HG02763 (cell line): Measurements from ENCODE around the gene TMEM108.

Source experiments
- ATAC-seq: cut with Tn5 transposase; IDR thresholded peaks from one replicate; pipeline ENCODE4 v1.9.1; 2021; ENCODE audit warnings: mild to moderate bottlenecking, moderate library complexity; ENCODE audit not compliant: unreplicated experiment

TMEM108 gene

GRCh38 chr3:133270631-133271030, 232.4 kb downstream of the TMEM108 start:
- no peak for ATAC-seq

DNA sequence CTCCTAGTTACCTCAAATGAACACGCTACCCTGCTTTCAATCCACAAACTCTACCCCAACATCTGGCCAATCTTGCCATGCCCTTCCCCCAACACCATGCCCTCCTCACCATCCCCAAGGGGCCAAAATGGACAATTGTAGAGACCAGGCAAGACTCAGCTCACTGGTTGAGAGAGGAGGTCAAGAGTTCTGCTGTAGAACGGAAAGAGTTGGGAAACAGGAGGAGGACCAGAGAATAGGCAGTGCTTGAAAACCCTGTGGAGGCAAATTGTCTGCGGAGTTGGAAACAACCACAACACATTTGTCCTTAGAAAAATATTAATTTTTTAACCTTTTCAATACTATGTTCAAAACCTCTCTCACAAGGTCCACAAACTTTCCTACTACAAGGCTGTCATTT, 232.9 kb downstream of the TMEM108 start:
- no peak for ATAC-seq

DNA sequence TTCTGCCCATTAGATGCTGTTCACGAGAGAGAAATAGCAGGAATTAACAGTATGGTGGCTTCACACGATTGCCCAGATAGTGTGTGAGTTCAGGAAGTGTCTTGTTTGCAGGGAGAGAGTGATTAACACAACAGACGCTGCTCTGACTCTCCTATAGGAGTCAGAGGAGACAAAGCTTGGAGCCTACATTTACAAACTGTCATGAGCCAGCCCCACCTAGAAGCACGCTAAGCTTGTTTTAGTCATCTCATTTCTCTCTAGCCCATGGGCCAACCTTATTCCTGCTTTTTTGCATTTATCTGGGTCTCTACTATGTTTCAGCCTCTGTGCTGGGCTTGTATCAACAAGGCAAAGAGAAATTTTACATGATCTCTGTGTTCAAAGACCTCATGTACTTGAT, 233.3 kb downstream of the TMEM108 start:
- ATAC-seq, result no peak

DNA sequence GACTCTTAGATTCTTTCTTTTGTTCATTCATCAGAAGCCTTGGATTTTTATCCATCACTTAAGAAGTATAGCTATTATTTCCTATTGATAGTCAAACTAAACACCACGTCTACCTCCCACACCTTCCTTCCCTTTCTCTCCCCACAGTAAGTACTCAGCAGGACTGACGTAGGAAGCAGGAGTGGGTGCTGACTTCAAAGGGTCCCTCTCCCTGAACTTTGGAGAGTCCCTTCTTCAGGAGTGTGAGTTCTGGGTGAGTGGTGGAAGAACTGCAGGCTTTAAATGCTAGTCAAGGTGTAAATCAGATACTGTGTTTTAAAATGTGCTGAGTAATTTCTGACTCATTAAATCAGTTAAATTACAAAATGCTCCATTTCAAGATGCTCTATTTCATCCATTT, 235.2 kb downstream of the TMEM108 start:
- no peak for ATAC-seq

- no peak for ATAC-seq
Measured at GRCh38 chr3:133274477-133274876, 236.3 kb downstream of the TMEM108 start.

- ATAC-seq, result no peak
Measured at GRCh38 chr3:133276594-133276993, 238.4 kb downstream of the TMEM108 start.

DNA sequence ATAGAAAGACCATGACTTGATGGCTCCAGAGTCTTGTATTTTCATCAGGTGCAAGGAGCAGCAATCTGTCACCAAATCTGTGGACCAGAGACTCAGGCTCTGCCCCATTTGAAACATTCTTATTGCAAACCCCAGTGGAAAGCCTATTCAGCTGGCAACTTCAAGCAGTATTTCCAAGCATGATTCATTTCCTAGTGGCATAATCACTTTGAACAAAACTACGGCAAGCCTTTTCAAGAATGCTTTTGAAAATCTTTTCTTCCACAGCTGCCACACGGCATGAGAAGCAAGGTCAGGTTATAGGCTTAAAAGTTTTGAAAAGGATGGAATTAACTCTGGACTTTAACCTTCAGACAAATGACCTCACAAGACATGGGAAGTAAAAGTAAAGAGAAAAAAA, 239.6 kb downstream of the TMEM108 start:
- ATAC-seq, result no peak

DNA sequence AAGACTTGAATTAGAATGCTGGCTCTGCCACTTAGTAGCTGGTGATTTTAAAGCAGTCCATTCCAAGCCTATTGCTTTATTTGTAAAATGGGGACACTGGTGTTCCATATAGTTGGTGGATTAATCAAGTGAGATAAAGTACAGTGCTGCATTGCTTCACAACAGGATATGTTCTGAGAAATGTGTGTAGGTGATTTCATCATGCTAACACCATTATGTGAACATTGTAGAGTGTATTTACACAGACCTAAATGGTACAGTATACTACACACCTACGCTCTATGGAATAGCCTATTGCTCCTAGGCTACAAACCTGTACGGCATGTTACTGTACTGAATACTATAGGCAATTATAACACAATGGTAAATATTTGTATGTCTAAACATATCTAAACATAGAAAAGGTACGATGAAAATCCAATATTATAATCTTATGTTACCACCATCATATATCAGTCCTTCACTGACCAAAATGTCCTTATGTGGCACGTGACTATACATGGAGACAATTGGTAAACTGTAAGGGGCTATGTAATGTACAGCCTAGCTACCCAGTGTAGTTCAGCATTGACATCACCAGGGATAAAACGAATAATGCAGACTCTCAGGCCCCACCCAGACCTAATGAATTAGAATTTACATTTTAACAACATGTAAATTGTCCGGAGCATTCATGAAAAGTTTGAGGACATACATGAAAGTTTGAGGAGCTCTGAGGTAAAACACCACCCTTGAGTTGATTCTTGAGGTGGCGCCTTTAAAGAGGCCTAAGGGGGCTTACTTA, 240.3 kb downstream of the TMEM108 start:
- no peak for ATAC-seq

- ATAC-seq, result no peak
Measured at GRCh38 chr3:133280586-133280985, 242.4 kb downstream of the TMEM108 start.

DNA sequence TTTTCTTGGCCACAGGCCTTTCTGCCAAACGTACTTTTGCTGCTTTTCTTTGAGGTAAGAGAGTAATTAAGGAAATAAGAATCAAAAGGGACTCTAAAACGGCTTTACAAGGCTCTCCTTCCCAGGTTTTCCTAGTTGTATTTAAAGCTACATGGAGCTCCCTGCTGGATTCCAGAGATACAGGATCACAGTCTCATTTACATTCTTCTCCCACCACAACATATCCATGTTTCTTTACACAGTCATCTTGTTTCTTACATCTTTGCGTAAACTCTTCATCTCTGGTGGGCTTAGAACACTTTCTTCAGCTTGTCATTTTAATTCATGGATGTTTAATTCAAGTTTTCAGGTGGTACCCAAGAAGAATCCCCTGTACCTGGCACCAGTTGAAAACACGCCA, 244.0 kb downstream of the TMEM108 start:
- ATAC-seq, result no peak

DNA sequence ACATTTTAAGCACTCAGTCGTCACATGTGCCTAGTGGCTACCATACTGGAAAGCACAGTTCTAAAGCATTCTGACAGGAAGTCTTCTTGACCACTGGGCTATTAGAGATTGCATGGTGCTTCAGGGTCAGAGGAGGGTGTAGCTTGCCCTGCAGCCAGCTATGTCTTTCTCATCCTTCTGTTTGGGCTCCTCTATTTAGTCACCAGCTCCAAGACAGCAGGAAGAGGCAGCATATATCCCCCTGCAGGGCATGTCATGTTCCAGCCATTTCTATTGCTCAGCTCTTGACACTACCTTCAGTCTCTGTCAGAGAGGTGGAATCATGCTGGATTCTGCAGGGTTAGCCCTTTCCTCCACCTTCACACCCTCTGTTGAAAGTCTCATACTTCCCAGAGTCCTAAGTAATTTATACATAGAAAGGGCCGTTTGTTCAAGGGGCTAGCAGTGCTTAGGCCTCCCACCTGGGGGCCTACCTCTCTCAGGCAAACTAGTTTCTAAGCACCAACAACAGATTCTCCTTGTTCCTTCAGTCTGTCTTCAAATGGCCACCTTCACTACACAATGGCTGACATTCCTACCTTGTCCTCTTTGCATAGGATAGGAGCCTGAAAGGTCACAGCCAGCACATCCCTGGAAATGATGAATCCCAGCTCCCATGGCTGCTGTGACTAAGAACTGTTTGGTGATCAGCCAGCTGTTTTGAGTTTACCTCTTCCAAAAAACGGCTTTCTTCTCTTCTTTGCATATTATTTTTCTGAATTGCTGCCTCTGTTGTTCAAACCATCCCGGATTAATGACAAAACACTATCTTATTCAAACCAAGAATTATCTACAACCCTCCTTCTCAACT, 246.0 kb downstream of the TMEM108 start:
- no peak for ATAC-seq

DNA sequence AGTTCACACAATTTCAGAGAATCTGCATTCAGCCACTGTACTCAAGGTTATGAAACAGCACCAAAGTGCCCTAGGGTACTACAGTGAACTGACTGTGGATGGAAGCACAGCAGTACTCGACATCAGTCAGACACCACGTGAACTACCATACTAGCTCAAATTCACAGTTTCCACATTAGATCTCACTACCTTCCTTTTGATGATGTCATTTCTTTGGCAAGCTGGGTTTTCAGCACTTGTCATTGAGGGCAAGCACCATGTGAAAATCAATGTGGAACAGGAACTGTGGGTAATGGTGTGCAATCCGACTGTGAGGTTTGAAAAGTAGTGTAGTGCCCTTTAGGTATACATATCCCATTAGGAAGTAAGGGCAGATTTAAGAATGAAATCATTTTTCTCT, 251.1 kb downstream of the TMEM108 start:
- ATAC-seq, result no peak

DNA sequence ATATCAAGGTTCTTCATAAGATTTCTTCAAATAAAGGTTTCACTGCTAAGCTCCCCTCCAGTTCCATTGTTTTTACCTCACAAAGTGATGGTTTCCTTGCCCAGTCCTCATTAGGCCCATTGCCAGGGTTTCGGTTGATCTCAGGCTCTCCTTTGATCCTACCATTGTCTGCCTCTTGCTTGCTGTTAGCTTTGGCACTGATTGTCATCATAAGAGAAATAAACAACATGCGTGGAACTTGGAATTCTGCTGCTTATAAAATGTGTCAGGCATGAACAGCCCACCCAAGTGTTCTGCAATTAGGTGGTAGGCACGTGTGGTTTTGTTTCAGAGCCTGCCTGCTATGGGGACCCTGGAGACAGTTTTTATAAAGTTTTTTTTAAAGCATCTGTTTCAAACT, 254.1 kb downstream of the TMEM108 start:
- ATAC-seq, result no peak

DNA sequence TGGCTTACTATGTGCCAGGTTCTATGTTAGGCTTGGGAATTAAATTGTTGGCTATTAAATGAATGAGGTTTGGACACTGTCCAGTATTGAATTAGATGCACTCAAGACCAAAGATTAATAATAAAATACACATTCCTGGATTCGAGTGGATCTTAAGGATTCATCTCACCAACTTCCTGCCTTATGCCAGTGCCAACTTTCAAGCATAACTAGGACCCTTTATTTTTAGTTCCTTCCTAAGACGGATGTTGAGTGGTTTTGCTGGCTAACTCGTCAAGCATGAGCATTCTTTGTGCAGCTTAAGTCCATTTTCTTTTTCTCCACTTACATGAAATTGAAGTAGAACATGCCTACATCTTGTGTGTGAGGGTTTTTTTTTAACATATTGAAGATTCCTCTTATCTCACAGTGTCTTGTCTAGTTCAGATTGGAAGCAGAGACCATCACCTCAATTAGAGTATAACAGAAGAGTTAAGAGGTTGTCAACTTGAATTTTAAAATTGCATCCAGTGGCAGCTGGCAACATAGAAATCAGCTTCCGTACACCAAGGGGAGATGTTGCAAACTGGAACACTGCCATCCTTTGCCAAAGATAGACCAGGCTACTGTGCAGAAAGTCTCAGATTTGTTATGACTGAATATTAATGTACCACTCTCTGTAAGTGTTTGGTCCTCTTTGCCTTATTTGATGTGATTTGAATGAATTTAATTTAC, 255.4 kb downstream of the TMEM108 start:
- no peak for ATAC-seq

- no peak for ATAC-seq
Measured at GRCh38 chr3:133294253-133294652, 256.1 kb downstream of the TMEM108 start.

DNA sequence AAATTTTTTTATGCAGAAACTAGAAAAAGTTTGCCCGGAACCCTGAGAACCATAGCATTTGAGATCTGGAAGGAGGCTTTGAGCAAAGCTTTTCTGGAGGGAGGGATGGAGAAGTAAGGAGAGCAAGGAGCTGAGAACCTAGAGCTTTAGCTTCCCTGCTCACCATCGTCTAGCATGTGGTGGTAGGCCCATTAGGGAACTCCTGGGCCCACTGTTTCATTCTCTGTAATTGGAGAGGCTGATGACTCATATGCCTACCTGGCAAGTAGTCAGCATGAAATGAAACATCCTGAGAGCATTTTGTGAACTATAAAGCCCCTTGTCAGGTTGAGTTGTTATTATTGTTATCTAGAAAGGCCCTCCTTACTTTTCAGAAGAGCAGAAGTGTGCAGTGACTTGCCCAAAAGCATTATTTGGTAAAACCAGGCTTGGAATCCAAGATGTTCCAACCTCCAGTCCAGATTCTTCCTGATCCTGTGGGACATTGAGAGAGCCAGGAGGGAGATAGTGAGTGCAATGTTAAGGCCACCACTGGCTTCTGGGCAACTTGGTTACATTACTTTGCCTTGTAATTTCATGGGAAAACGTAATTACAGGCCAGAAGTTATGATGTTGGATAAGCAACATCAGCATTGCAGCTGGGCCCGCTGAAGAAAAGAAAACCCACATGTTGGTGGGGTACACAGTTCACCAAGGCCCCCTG, 257.2 kb downstream of the TMEM108 start:
- ATAC-seq, result peak; percentile 57

GRCh38 chr3:133295944-133296917, 258.0 kb downstream of the TMEM108 start:
- ATAC-seq, result no peak

DNA sequence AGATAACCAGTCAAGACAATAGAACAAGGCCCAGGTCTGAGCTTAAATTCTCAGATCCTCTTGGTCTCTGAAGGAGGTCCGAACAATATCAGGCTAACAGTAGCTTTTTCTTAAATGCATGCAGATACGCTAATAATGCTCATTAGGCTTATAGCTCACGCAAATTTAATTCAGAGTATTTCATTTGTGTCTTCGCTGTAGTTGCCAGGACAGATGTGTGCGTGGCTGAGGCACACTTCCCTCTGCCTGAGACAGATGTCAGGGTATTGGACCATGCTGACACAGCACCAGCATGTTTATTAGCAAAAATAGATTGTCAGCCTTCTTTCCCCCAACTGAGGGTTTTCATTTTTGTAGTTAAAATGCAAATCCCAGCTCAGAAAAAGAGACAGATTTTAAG, 258.8 kb downstream of the TMEM108 start:
- no peak for ATAC-seq

- no peak for ATAC-seq
Measured at GRCh38 chr3:133300102-133300501, 261.9 kb downstream of the TMEM108 start.

DNA sequence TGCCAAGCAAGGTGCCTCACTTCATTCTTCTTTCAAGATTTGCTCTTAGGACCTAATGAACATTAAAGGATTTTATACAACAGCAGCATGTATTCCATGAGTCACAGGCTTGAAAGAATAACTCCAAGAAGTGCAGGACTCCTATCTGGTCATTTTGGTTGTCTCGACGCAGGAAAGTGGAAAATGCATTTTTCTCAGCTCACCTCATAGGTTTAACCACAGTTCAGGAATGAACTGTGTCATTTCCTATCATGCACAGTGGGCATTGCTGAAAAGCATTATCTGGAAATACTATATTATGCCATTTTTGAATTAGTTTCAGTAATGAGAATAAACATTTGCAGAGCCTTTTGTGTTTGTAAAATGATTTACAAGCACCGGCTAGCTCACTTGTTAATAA, 263.0 kb downstream of the TMEM108 start:
- ATAC-seq, result no peak
